A673 (cell line): Measurements from ENCODE around the gene EMC6. TPM values are rescaled to one million over a fixed set of nuclear protein-coding genes. Genes with fewer than 3 reads are reported as not detected.

Experiments
- BruUV-seq: library from RNA; stranded (reverse); fragments of 400-500 nt; replicated peaks from 2 replicates; lab custom pipeline; 2021; lab: Mats Ljungman, UMichigan
- CTCF ChIA-PET: fragments of 300-600 bp; sonication (Branson Sonifier 250); formaldehyde crosslinking; loops from one replicate; lab custom pipeline; 2022; ENCODE audit warnings: antibody characterized with exemption; lab: Charles Lee
- POLR2A ChIA-PET: fragments of 300-600 bp; sonication (Branson Sonifier 250); formaldehyde crosslinking; loops from one replicate; lab custom pipeline; 2022; ENCODE audit warnings: antibody characterized with exemption; ENCODE audit not compliant: low non-redundant PET; lab: Charles Lee
- DNase-seq: peaks from one replicate; pipeline ENCODE4 v3.0.0-alpha.2; 2015; ENCODE audit warnings: low spot score
- H3K27ac ChIP-seq: fragments of 200-600 bp; sonication (generic); 2 replicates; pipeline ENCODE4 v1.5.1; 2016; ENCODE audit warnings: mixed run types, low read depth, mild to moderate bottlenecking, mixed read lengths, antibody characterized with exemption, low read length; ENCODE audit not compliant: poor library complexity, severe bottlenecking
- H3K27me3 ChIP-seq: fragments of 200-600 bp; sonication (generic); replicated peaks from 2 replicates; pipeline ENCODE4 v1.6.1; 2017; ENCODE audit warnings: mixed run types, low read depth, mild to moderate bottlenecking, mixed read lengths, antibody characterized with exemption, low read length; ENCODE audit not compliant: insufficient read depth, poor library complexity
- H3K36me3 ChIP-seq: fragments of 200-600 bp; sonication (generic); 2 replicates; pipeline ENCODE4 v1.6.1; 2016; ENCODE audit warnings: mixed run types, mild to moderate bottlenecking, mixed read lengths, antibody characterized with exemption, low read length; ENCODE audit not compliant: insufficient read depth, poor library complexity, severe bottlenecking
- H3K4me1 ChIP-seq: fragments of 200-600 bp; sonication (generic); 2 replicates; pipeline ENCODE4 v1.6.1; 2017; ENCODE audit warnings: mixed run types, mild to moderate bottlenecking, mixed read lengths, antibody characterized with exemption, low read length; ENCODE audit not compliant: insufficient read depth, poor library complexity, severe bottlenecking
- H3K4me3 ChIP-seq: fragments of 200-600 bp; sonication (generic); 2 replicates; pipeline ENCODE4 v1.5.1; 2016; ENCODE audit warnings: low read depth, mixed run types, mild to moderate bottlenecking, mixed read lengths, low read length; ENCODE audit not compliant: poor library complexity, severe bottlenecking
- H3K9me3 ChIP-seq: fragments of 200-600 bp; sonication (generic); 2 replicates; pipeline ENCODE4 v1.6.1; 2016; ENCODE audit warnings: mixed run types, low read depth, mild to moderate bottlenecking, mixed read lengths, antibody characterized with exemption, low read length; ENCODE audit not compliant: poor library complexity, severe bottlenecking
- CTCF ChIP-seq: fragments of 300-800, 200-600 bp; sonication (generic); conservative IDR thresholded peaks from 2 replicates; pipeline ENCODE4 v1.5.1; 2017; ENCODE audit warnings: low read depth, mild to moderate bottlenecking, antibody characterized with exemption, low read length, moderate library complexity, mixed read lengths
- EZH2 ChIP-seq: fragments of 200-600 bp; sonication (generic); IDR thresholded peaks from 2 replicates; pipeline ENCODE4 v1.6.1; 2017; ENCODE audit warnings: borderline replicate concordance, low read depth, mild to moderate bottlenecking, mixed read lengths, antibody characterized with exemption, low read length; ENCODE audit not compliant: poor library complexity, severe bottlenecking
- intact Hi-C: fragments of 100-400 bp; cut with micrococcal nuclease; formaldehyde crosslinking; loops from one replicate; pipeline ENCODE4 v1.10.0; 2022; ENCODE audit not compliant: unreplicated experiment
- total RNA-seq: library from RNA; stranded (reverse); gene quantifications from 2 replicates; pipeline ENCODE4 v1.2.3, GENCODE V29; 2021

EMC6 gene
- total RNA-seq, 1 experiment from 2014 or later: 70.9 TPM

GRCh38 chr17:3656353-3656752 is 12.3 kb upstream of the EMC6 start:
- intact Hi-C loops: no loop called here
- Histone ChIP-seq H3K36me3 (no peaks in the 10 kb centered on the region), H3K27ac (no peak overlapping the region), H3K4me1 (no peaks in the 10 kb centered on the region), H3K27me3 (no peaks in the 10 kb centered on the region), H3K4me3 (no peak overlapping the region), H3K9me3 (no peaks in the 10 kb centered on the region)
- TF ChIP-seq CTCF (no peak), EZH2 (no peak)
- BruUV-seq: no TSS peak
- DNase-seq: no peak
- ChIA-PET POLR2A (no interaction called here), CTCF (no interaction called here)

- H3K27me3 ChIP-seq: no peaks in the 10 kb centered on the region
- no peaks in the 10 kb centered on the region for H3K4me1 ChIP-seq
- no peak for DNase-seq
- POLR2A ChIA-PET: no interaction called here
- CTCF ChIA-PET: no interaction called here
- no peak overlapping the region for H3K27ac ChIP-seq
- H3K36me3 ChIP-seq: no peaks in the 10 kb centered on the region
- no peaks in the 10 kb centered on the region for H3K9me3 ChIP-seq
- TF ChIP-seq CTCF (no peak), EZH2 (no peak)
- intact Hi-C loops: no loop called here
- no peak overlapping the region for H3K4me3 ChIP-seq
- no TSS peak for BruUV-seq
Measured at GRCh38 chr17:3656755-3657587, 11.6 kb upstream of the EMC6 start.

- no peaks in the 10 kb centered on the region for H3K9me3 ChIP-seq
- no peak overlapping the region for H3K27ac ChIP-seq
- no peak overlapping the region for H3K4me3 ChIP-seq
- H3K27me3 ChIP-seq: no peaks in the 10 kb centered on the region
- H3K36me3 ChIP-seq: no peaks in the 10 kb centered on the region
- H3K4me1 ChIP-seq: no peaks in the 10 kb centered on the region
- POLR2A ChIA-PET: no interaction called here
- CTCF ChIA-PET: no interaction called here
- TF ChIP-seq CTCF (no peak), EZH2 (no peak)
- intact Hi-C loops: no loop called here
- no peak for DNase-seq
- BruUV-seq: no TSS peak
Measured at GRCh38 chr17:3657588-3657869, 11.1 kb upstream of the EMC6 start.
